Left ventricle myocardium superior (tissue), 1 donor: Measurements from ENCODE around the gene CHADL. TPM values are rescaled to one million over a fixed set of nuclear protein-coding genes. Genes with fewer than 3 reads are reported as not detected.

Experiments
- ATAC-seq: fragments of 200-7000 bp; cut with Tn5 transposase; one replicate; pipeline ENCODE4 v1.9.1; 2020; ENCODE audit warnings: mild to moderate bottlenecking, moderate library complexity
- DNase-seq: peaks from one replicate; pipeline ENCODE4 v3.0.0-alpha.2; 2020
- intact Hi-C: fragments of 100-400 bp; cut with micrococcal nuclease; formaldehyde crosslinking; loops from one replicate; pipeline ENCODE4 v1.11.0; 2022
- long read RNA-seq: library from polyadenylated mRNA; unstranded; transcript quantifications from one replicate; pipeline ENCODE4 v2.0.0, GENCODE V29; 2021
- total RNA-seq: library from RNA; stranded (reverse); fragmentation: NEBNext Ultra II Directional; extraction: Animal tissue kit (Norgen Biotek cat#: 25700); gene quantifications from one replicate; pipeline ENCODE4 v1.2.1, GENCODE V29; 2021
- donor health status: DM: no; HTN: yes; CAD: no; lungs with severe emphysema.

The CHADL gene, protein sequence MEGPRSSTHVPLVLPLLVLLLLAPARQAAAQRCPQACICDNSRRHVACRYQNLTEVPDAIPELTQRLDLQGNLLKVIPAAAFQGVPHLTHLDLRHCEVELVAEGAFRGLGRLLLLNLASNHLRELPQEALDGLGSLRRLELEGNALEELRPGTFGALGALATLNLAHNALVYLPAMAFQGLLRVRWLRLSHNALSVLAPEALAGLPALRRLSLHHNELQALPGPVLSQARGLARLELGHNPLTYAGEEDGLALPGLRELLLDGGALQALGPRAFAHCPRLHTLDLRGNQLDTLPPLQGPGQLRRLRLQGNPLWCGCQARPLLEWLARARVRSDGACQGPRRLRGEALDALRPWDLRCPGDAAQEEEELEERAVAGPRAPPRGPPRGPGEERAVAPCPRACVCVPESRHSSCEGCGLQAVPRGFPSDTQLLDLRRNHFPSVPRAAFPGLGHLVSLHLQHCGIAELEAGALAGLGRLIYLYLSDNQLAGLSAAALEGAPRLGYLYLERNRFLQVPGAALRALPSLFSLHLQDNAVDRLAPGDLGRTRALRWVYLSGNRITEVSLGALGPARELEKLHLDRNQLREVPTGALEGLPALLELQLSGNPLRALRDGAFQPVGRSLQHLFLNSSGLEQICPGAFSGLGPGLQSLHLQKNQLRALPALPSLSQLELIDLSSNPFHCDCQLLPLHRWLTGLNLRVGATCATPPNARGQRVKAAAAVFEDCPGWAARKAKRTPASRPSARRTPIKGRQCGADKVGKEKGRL
- total RNA-seq: 25.4 TPM
- long read RNA-seq, transcript CHADL-201 (6 exons, 2,533 nt): major isoform, 11 of 137 reads
- long read RNA-seq, partial matches to known transcripts: 123 of 137 reads
- long read RNA-seq, other reads (novel, unspliced or antisense): 3 of 137 reads

GRCh38 chr22:41240377-41241132 lies at the start of gene CHADL:
Gene CHADL, minus strand, starts transcription at chr22:41240931. Its CDS starts 50 bp downstream, at chr22:41240881.
- peak; percentile 58 for DNase-seq
- intact Hi-C loops: no loop called here
- ATAC-seq: peak; percentile 13

DNA sequence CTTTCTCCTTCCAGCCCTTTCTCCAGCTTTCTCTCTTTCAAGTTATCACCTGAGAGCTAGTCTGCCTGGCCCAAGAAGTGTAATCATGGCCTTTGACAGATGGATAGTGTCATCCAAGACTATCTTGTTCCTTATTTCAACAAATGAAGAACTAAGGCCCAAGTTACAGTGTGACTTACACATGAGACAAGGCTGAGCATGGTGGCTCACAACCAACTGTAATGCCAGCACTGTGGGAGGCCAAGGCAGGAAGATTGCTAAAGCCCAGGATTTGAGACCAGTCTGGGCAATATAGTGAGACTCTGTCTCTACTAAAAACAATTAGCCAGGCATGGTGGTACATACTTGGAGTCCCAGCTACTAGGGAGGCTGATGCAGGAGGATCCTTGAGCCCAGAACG lies 48.9 kb upstream of the CHADL start:
- ATAC-seq (no peak), DNase-seq (no peak)

DNA sequence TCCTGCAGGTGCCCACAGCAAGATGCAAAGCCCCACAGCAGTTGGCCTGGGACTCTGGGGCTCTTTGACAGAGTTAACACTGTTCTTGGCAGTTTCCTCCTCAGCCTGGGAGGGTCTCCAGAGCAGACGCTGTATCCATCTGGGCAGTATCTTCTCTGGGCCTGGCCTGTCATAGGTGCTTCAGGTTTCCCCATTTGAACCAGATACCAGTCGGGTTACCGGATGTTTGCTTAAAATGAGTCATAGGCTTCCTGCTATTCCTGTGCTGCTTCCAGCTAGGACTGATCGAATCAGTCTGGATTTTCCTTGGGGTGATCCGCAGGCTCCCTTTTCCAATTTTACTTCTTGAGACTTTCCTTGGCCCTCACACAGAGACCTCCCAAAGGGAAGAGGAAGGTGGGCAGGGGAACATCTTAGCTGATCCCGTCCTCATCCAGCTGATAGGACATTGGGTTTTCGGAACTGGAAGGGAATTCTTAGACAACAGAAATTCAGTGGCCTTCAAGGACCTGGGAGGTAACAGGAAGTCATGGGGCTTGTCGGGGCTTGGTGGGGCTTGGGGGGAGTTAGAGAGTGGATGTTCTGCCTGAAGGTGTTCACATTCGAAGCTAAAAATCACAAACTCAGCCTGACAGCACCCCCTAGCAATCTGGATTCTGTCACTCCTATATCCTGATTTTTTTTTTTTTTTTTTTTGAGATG lies 47.7 kb upstream of the CHADL start:
- DNase-seq (no peak), ATAC-seq (no peak)
- intact Hi-C loops: no loop called here

More for the DNA sequence above, 48.9 kb upstream of the CHADL start:
- intact Hi-C loops: no loop called here

- intact Hi-C loops: no loop called here
- DNase-seq (no peak), ATAC-seq (peak; percentile 12)
Measured at GRCh38 chr22:41286639-41287091, 45.9 kb upstream of the CHADL start.

DNA sequence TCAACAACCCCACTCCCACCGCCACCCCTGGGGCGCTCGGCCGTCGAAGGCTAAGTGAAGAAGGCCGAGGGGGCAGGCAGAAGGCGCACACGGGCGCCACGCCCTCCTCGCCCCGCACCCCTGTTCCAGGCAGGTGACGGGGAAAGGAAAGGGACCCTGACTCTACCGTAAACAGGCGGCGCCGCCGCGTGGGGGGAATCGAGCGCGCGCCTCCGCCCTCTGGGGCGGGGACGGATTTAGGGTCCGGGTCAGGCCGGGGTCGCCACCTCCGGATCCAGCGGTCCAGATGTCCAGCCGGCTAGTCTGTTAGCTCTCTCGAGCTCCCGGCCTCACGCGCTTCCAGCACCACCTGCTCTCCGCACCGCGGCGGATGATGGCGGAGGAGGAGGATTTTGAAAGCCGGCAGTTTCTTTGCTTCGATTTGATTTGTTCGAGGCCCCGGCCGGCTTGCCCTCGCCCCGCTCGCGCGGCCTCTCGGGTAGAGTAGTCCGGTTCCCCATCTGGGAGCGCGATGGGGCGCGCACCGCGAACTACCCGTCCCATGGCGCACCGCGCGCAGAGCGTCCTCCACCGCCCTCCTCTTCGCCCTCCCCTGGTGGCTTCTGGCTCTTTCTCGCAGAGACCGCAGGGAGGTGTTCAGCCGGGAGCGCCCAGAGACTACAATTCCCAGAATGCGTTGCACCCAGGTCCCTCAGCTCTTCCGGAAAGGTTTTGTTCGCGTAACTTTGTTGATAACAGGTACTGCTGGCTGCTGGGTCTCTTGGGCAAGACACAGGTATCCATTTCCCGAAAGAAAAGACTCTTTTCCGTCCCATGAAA lies 45.3 kb upstream of the CHADL start, which contains the start of gene RANGAP1:
TSS of gene RANGAP1 (minus strand) at position 368 of the 819 bp plus-strand sequence. CDS start 5,143 bp downstream, outside the sequence.
- DNase-seq: peak; percentile 99
- intact Hi-C loops: no loop called here
- ATAC-seq: peak; percentile 99

DNA sequence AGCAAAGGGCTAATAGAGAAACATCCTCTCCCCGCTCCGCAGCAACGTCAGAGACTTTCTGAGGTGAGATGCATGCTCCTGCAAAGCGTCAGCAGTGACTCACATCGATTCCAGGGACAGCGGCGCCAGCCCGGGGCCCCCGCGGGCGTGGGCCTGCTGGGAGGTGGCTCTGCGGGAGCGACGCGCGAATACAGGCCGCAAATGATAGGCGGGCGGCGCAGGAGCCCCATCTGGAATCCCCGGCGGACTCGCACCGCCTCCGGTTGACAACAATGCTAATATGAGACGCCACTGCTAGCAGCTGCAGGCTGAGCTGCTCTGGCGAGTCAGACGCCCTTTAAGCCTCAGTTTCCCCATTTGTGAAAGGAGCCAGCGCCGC lies 44.7 kb upstream of the CHADL start:
- ATAC-seq: peak; percentile 38
- intact Hi-C loops: no loop called here
- peak; percentile 62 for DNase-seq

- ATAC-seq (no peak), DNase-seq (no peak)
- intact Hi-C loops: no loop called here
Measured at GRCh38 chr22:41284465-41284864, 43.7 kb upstream of the CHADL start.

DNA sequence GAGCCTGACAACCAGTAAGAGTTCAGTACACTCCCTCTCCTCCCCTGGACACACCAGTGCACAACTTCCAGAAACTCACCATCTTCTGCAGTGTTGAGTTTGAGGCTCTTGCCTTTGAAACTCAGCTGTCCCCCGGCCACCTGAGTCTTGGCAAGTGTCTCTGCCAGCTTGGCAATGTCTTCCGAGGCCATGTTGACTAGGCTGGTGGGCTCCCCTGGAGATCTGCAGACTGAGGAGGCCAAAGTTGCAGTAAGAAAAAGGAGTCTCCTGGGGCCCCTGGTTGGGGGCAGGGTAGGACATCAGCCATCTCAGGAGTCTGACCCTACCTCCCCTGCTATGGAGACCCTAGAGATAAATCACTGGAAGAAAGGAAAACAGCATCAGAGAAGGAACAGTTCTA lies 40.1 kb upstream of the CHADL start:
- no peak for ATAC-seq
- DNase-seq: no peak
- intact Hi-C loops: no loop called here

DNA sequence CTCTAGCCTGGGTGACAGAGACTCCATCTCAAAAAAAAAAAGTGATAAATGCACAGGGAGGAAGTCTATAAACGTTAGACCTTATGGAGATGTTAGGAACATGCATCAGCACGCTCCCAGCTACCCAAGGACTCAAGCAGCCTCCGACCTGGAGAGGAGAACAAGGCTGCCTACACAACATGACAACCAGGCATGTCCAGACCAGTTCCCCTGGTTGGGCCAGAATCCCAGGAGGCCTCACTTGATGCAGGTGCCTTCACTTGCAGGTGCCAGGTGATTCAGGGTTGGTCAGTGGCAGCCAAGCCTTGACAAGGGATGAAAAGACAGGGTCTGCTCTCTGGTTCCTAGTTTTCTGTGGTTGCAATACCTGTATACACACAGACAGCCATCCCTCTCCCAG lies 39.3 kb upstream of the CHADL start:
- intact Hi-C loops: no loop called here
- no peak for ATAC-seq
- no peak for DNase-seq

GRCh38 chr22:41274856-41275255 lies 34.1 kb upstream of the CHADL start:
- intact Hi-C loops: no loop called here
- no peak for DNase-seq
- peak; percentile 30 for ATAC-seq

DNA sequence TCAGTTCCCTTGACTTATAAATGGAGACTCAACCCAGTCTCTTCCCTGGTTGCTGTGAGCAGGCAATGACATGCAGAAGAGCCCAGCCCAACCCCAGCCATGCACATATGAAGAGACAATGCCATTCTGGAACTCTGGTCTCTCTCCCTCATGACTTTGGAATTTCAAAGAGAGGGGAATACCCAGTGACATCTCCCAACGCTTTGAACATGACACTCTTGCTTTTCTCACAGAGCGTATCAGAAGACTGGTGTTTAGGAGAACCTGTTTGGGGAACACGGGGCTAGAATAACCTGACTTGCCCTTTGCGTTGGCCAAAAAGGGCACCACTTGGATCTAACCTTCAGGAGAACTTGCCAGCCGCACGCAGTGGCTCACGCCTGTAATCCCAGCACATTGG lies 32.4 kb upstream of the CHADL start:
- ATAC-seq (no peak), DNase-seq (no peak)
- intact Hi-C loops: no loop called here

DNA sequence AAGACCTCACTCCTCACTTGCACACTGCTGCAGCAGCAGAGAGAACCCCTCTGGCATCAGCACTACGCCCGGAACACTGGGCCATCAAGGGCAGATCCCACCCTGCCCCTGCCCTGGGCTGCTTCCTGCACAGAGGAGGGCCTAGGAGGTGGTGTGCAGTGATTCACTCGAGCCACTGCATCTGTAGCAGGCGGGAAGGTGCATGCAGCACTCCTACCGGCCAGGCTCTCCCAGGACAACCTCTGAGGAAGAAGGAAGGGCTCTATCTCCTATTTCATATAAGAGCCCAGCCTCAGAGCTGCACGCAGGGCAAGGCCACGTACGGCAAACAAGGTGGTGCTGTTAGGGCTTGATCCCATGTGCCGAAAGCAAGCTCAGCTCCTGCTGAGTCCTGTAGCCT lies 31.1 kb upstream of the CHADL start:
- ATAC-seq (no peak), DNase-seq (no peak)
- intact Hi-C loops: no loop called here

GRCh38 chr22:41267958-41268357 lies 27.2 kb upstream of the CHADL start:
- intact Hi-C loops: no loop called here
- DNase-seq (no peak), ATAC-seq (no peak)

DNA sequence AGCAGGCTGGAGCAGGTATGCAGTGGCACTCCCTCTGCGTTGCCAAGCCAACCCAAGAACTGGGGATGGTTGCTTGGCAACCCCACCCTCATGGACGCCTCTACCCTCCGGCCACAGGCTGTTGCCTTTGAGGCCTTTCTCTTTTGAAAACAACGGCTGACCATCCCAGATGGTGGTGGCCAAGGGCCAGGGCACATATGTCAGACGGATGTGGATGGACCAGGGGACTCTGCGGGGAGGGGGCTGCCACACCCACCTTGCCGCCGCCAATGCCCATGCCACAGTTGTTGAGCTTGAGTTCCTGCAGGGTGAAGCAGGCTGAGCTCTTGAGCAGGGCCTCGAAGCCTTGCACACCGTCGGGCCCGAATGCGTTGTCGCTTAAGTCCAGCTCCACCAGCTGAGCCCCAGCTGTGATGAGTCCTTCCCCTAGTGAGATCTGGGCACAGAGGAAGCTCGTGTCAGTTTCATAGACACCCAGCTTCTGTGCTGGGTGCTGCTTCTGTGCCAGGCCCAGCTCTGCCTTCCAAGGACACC lies 23.7 kb upstream of the CHADL start:
- ATAC-seq (no peak), DNase-seq (no peak)
- intact Hi-C loops: no loop called here

DNA sequence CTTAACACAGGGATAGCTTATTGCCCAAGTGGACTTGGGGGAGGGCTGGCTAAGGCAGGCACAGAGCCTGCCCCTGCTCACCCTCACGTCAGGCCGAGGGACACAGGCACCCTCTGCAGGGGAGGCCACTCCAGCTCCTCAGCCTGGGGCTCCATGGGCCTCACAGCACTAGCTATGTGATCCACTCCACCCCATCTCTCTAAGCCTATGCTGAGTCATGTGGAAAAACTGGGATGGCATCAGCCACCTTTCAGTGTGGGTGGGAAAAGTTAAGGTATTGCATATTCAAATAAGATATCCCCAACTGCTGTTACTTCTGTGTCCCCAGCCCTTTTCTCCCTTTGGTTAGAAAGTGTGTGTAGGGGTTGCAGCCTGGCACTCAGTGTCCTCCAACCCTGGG lies 23.0 kb upstream of the CHADL start:
- ATAC-seq: no peak
- no peak for DNase-seq
- intact Hi-C loops: no loop called here

DNA sequence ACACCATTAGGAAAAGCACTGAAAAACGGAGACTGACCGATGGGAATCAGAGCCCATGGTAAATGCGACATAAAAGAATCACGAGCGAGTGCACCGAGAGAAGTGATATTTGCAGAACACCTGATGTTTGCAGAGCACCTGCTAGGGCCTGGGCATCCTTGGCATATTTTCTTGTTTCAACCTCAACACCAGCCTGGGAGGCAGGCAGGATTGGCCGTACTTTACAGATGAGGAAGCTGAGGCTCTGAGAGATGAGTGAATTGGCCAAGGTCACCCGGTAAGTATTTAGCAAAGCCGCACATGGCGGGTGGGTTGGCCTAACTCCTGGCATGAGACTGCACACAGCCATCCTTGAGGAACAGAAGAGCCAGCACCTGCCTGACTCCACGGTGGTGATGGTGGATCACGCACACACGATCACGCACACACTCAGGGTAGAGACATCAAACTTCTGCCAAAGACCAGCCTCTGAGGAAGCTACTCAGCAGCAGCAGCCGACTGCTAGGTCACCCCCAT lies 21.6 kb upstream of the CHADL start:
- intact Hi-C loops: no loop called here
- no peak for ATAC-seq
- no peak for DNase-seq

- peak; percentile 70 for ATAC-seq
- intact Hi-C loops: no loop called here
- DNase-seq: peak; percentile 69
Measured at GRCh38 chr22:41261541-41262249, 21.0 kb upstream of the CHADL start.
